ENCODE measurements around the gene TBCK.

Gene TBCK

DNA sequence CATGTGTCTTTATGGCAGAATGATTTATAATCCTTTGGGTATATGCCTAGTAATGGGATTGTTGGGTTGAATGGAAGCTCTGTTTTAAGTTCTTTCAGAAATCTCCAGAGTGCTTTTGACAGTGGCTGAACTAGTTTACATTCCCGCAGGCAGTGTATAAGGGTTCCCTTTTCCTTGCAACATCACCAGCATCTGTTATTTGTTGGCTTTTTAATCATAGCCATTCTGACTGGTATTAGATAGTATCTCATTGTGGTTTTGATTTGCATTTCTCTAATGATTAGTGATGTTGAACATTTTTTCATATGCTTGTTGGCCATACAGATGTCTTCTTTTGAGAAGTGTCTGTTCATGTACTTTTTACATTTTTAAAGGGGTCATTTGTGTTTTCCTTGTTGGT lies 129.8 kb downstream of the TBCK start:
- DNase-seq (ENCODE audit: low read depth in 2 of 2), result peak in 1 of 2 donors; percentile 13
- TF ChIP-seq CTCF (IDR thresholded peaks at IDR 0.05; ENCODE audit: low read depth, low read length), result no peak
- no peak overlapping the region for H3K4me3 ChIP-seq (replicated peaks in 1 of 2; ENCODE audit: low read depth in 2 of 2, low read length in 2 of 2)

DNA sequence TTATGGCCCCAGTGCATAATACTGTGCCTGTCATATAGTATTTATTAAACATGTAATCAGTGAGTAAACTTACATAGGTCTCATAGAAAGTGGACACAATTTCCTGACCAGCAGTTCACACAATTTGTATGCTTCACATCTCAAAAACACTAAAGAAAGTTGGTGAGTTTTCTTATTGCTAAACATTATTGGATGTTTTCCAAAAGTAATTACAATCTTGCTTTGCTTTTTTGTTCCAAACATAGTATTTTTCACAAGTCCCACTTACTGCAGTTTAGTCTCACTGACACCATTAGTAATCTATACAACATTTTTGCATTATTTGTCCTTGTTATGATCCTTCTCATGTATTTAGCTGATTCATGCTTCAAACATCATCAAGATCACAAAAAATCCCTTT lies 132.5 kb downstream of the TBCK start:
- no peak overlapping the region for H3K4me3 ChIP-seq (replicated peaks in 1 of 2; ENCODE audit: low read depth in 2 of 2, low read length in 2 of 2)
- TF ChIP-seq CTCF (IDR thresholded peaks at IDR 0.05; ENCODE audit: low read depth, low read length), result no peak
- DNase-seq (ENCODE audit: low read depth in 2 of 2), result no peak

DNA sequence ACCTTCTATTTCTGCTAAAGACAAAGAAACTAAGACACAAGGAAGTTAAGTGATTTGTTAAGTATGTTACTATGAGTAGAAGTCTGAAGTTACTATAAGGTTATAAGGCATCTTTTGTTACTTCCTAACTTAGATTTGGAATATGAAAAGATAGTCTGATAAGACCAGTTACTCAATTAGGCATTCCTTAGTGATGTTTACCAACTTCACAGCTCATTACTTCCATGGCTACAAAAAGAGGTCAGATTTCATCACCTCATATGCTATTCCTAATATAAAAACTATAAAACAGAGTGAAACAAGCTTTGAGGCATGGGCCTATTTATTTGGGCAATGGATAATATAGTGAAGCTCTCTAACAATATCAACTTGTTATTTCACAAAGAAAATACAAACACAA lies 143.1 kb downstream of the TBCK start:
- peak in 1 of 2 donors; percentile 4 for DNase-seq (ENCODE audit: low read depth in 2 of 2)
- no peak for TF ChIP-seq CTCF (IDR thresholded peaks at IDR 0.05; ENCODE audit: low read depth, low read length)

GRCh38 chr4:106165351-106166010 lies 150.5 kb downstream of the TBCK start:
- TF ChIP-seq CTCF (IDR thresholded peaks at IDR 0.05; ENCODE audit: low read depth, low read length), result no peak
- DNase-seq (ENCODE audit: low read depth in 2 of 2), result peak in 1 of 2 donors; percentile 10
- no peak overlapping the region for H3K4me3 ChIP-seq (replicated peaks in 1 of 2; ENCODE audit: low read depth in 2 of 2, low read length in 2 of 2)

More for the DNA sequence above, 143.1 kb downstream of the TBCK start:
- H3K4me3 ChIP-seq (replicated peaks in 1 of 2; ENCODE audit: low read depth in 2 of 2, low read length in 2 of 2), result no peak overlapping the region

GRCh38 chr4:106162278-106162677 lies 153.7 kb downstream of the TBCK start:
- no peak for TF ChIP-seq CTCF (IDR thresholded peaks at IDR 0.05; ENCODE audit: low read depth, low read length)

DNA sequence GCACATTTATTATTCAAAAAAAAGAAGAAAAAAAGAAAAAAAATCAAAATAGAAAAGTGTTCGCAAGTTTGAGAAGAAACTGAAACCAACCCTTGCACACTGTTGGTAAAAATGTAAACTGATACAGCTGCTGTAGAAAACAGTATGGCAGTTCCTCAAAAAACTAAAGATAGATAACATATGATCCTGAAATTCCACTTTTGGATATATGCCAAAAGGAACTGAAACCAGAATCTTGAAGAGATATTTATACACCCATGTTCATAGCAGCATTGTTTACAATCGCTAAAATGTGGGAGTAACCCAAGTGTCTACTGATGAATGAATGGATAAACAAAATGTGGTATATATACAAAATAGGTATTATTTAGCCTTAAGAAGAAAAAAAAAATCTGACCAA lies 155.4 kb downstream of the TBCK start:
- no peak overlapping the region for H3K4me3 ChIP-seq (replicated peaks in 1 of 2; ENCODE audit: low read depth in 2 of 2, low read length in 2 of 2)
- DNase-seq (ENCODE audit: low read depth in 2 of 2), result peak; percentile 6 to 12
- no peak for TF ChIP-seq CTCF (IDR thresholded peaks at IDR 0.05; ENCODE audit: low read depth, low read length)

More at GRCh38 chr4:106162278-106162677, 153.7 kb downstream of the TBCK start:
- no peak for DNase-seq (ENCODE audit: low read depth in 2 of 2)
- H3K4me3 ChIP-seq (replicated peaks in 1 of 2; ENCODE audit: low read depth in 2 of 2, low read length in 2 of 2), result no peak overlapping the region

DNA sequence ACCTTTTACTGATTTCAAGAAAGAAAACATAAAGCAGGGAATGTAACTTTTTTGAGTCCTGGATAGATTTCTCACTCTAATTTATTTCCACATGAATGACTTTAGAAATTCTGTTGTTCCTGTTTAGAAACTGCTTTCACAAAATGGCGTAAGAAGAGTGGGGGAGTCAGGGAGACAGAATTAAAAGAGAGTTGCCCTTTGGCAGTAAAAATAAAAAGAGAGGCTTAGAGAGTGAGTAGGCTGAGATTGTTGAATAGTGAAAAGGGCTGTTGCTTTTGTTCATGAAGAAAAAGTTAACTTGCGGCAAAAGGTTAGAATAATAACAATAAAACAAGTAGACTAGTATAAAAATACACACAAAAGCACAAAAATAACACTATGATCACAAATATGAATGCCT lies 166.1 kb downstream of the TBCK start:
- no peak for TF ChIP-seq CTCF (IDR thresholded peaks at IDR 0.05; ENCODE audit: low read depth, low read length)
- no peak for DNase-seq (ENCODE audit: low read depth in 2 of 2)

More for the DNA sequence above, 166.1 kb downstream of the TBCK start:
- no peak overlapping the region for H3K4me3 ChIP-seq (replicated peaks in 1 of 2; ENCODE audit: low read depth in 2 of 2, low read length in 2 of 2)
